ENCODE measurements around the gene SLC17A9. TPM values are rescaled to one million over a fixed set of nuclear protein-coding genes. Genes with fewer than 3 reads are reported as not detected.

Gene SLC17A9
- total and polyA plus RNA-seq, 2 experiments from 2014 or later = 1.8 to 3.2 TPM

DNA sequence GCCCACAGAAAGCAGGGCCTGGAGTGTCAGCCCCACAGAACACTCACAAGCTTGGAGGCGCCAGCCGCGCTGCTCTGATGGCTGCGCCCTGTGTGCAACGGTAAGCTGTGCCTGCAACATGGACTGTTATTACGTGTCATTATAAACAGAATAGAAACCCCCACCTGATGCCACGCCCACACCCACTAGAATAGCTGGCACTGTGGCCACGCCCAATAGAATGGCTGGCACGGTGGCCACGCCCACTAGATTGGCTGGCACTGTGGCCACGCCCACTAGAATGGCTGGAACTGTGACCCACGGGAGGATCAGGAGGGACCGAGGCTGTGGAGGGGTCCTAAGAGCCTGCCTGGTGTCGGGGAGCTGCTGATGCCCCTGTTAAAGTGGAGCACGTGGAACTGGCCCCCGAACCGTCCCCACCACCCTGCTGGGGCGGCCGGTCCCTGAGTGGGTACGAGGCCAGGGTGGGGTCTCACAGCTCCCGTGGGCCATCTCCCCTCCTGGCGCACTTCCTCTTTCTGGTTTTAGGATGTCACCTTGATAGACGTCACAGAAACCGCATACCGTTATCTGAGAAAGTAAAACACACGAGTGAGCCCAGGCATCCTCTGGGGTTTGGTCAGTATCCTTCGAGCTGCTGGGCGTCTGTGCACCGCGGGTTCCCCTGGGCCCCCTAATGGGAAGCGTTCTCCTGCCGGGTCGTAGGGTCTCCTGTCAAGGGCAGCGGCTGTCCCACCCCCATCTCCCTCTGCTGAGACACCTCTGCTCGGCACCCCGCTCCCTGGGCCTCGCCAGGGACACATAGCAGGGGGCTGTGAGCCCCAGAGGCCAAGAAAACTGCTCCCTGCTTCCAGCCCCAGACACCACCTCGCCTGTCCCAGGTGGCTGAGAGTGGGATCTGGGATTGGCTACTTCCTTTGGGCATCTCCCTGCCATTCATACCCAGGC is 25.4 kb downstream of the SLC17A9 start:
- H3K4me1 ChIP-seq (ENCODE audit: low read depth) = no peaks in the 10 kb centered on the region
- no peak overlapping the region for H3K4me3 ChIP-seq

DNA sequence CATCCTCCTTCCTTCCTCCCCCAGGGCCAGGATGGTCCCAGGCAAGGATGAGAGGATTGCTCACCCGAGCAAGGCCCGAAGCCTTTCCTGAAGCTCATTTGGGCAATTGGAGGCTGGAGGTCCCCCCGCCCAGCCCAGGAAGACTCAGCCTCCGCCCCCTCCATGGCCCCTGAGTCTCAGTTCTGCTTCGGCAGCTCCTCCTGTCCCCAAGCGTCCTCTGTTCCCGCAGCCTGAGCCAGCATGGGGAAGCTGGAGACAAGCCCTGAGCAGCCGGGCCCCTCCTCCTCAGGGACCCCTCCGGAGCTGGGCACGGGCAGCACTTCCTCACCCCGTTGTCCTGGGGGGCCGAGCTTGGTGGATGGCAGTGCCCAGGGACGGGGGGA is 26.0 kb downstream of the SLC17A9 start:
- no peaks in the 10 kb centered on the region for H3K9me3 ChIP-seq (ENCODE audit: low read depth)
- H3K4me1 ChIP-seq (ENCODE audit: low read depth) = no peaks in the 10 kb centered on the region
- no peak overlapping the region for H3K4me3 ChIP-seq
- H3K27ac ChIP-seq = no peak overlapping the region
- peaks cover 50% of the 10 kb centered on the region for H3K27me3 ChIP-seq
- DNase-seq (ENCODE audit: low read depth in 1 of 2, low spot score in 1 of 2) = no peak
- no peaks in the 10 kb centered on the region for H3K36me3 ChIP-seq
- TF ChIP-seq, protein P1, sequence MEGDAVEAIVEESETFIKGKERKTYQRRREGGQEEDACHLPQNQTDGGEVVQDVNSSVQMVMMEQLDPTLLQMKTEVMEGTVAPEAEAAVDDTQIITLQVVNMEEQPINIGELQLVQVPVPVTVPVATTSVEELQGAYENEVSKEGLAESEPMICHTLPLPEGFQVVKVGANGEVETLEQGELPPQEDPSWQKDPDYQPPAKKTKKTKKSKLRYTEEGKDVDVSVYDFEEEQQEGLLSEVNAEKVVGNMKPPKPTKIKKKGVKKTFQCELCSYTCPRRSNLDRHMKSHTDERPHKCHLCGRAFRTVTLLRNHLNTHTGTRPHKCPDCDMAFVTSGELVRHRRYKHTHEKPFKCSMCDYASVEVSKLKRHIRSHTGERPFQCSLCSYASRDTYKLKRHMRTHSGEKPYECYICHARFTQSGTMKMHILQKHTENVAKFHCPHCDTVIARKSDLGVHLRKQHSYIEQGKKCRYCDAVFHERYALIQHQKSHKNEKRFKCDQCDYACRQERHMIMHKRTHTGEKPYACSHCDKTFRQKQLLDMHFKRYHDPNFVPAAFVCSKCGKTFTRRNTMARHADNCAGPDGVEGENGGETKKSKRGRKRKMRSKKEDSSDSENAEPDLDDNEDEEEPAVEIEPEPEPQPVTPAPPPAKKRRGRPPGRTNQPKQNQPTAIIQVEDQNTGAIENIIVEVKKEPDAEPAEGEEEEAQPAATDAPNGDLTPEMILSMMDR (IDR thresholded peaks at IDR 0.05; ENCODE audit: low read depth, low read length) = no peak

More for the DNA sequence above, 25.4 kb downstream of the SLC17A9 start:
- TF ChIP-seq, protein P1 (IDR thresholded peaks at IDR 0.05; ENCODE audit: low read depth, low read length) = no peak
- DNase-seq (ENCODE audit: low read depth in 1 of 2, low spot score in 1 of 2) = no peak
- Histone ChIP-seq H3K9me3 (ENCODE audit: low read depth) (no peaks in the 10 kb centered on the region), H3K27me3 (peaks cover 57% of the 10 kb centered on the region), H3K36me3 (no peaks in the 10 kb centered on the region), H3K27ac (no peak overlapping the region)

DNA sequence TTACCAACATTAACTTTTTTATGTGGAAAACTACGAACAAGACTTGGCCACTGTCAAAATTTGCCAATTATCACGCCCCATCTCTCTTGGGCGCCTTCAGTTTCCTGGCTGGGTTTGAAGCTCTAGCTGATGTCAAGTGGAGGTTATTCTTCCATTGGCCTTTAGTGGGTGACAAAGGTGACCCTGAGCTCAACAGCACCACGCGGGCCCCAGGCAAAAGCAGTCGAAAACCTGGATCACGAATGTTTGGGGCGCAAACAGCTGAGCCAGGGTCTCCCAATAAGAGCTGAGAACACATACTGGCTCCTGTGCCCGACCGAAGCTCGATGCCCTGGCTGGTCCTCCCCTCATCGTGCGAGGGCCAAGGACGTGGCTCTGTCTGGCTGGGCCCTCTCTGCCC is 26.8 kb downstream of the SLC17A9 start:
- Histone ChIP-seq H3K27ac (no peak overlapping the region), H3K4me1 (ENCODE audit: low read depth) (no peaks in the 10 kb centered on the region), H3K9me3 (ENCODE audit: low read depth) (no peaks in the 10 kb centered on the region), H3K36me3 (no peaks in the 10 kb centered on the region), H3K4me3 (no peak overlapping the region), H3K27me3 (peaks cover 42% of the 10 kb centered on the region)
- TF ChIP-seq, protein P1 (IDR thresholded peaks at IDR 0.05; ENCODE audit: low read depth, low read length) = no peak
- no peak for DNase-seq (ENCODE audit: low read depth in 1 of 2, low spot score in 1 of 2)

DNA sequence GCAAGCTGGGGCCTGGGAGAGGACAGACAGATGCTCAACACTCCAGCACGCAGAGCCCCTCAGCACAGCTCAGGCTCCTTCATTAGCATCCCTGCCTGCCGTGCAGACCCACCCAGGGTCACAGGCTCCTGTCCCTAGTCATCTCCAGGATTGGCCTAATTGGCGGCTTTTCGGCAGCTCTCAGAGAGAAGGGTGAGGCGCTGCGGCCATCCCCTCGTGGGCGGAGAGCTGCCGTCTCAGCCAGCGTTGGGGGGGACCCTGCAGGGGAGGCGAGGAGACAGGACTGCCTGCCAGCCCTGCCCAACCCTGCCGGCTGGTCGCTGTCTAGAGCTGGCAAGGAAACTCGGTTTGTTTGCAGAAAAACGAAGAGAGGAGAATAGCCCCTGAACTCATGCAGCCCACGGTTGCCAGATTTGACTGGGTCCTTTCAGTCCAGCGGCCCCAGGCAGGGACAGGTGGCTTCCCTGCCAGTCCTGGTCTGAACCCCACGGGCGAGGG is 27.4 kb downstream of the SLC17A9 start:
- no peak overlapping the region for H3K27ac ChIP-seq
- H3K27me3 ChIP-seq = peaks cover 36% of the 10 kb centered on the region
- no peak for DNase-seq (ENCODE audit: low read depth in 1 of 2, low spot score in 1 of 2)
- TF ChIP-seq, protein P1 (IDR thresholded peaks at IDR 0.05; ENCODE audit: low read depth, low read length) = no peak
- H3K4me1 ChIP-seq (ENCODE audit: low read depth) = no peaks in the 10 kb centered on the region
- no peaks in the 10 kb centered on the region for H3K36me3 ChIP-seq
- no peak overlapping the region for H3K4me3 ChIP-seq
- H3K9me3 ChIP-seq (ENCODE audit: low read depth) = no peaks in the 10 kb centered on the region

DNA sequence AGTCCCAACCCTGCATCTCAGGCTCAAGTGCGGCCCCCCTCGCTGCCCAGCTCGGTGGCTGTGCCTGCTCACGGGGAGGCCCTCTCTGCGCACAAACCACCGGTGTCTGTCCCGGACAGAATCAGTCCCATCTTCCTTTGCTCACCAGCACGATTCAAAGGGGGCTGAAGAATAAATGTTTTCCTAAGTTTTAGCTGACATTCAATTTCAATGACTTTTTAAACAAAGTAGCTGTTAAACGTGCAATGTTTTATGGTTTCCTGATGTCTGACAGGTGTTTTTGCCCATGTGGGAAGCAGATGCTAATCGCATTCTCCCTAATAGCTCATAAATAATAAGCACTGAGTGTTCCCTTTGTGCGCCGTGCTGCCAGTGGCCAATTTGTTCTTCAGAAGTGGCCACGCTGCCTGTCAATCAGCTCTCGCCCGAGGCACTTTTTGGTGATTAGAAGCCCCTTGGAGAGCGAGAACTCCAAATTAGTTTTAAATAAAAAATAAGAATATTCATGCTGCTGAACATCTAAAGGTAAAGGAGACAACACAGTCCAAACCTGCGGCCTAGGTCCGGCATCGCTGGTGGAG is 28.0 kb downstream of the SLC17A9 start:
- DNase-seq (ENCODE audit: low read depth in 1 of 2, low spot score in 1 of 2) = no peak
- TF ChIP-seq, protein P1 (IDR thresholded peaks at IDR 0.05; ENCODE audit: low read depth, low read length) = no peak
- H3K4me1 ChIP-seq (ENCODE audit: low read depth) = no peaks in the 10 kb centered on the region
- no peaks in the 10 kb centered on the region for H3K9me3 ChIP-seq (ENCODE audit: low read depth)
- H3K36me3 ChIP-seq = no peaks in the 10 kb centered on the region
- H3K27me3 ChIP-seq = peaks cover 31% of the 10 kb centered on the region
- no peak overlapping the region for H3K4me3 ChIP-seq
- no peak overlapping the region for H3K27ac ChIP-seq
